ENCODE data around the gene CYP2E1. TPM values are rescaled to one million over a fixed set of nuclear protein-coding genes. Genes with fewer than 3 reads are reported as not detected.
"Not testable (repeated sequence)": the region's sequence is repeated elsewhere in the genome, so short reads cannot be mapped to it uniquely, and the experiment has no call there.

The CYP2E1 gene
- polyA plus RNA-seq (ENCODE audit: insufficient read depth in 1 of 5, insufficient read length in 5 of 5, low replicate concordance in 1 of 5) = 1 to 10 TPM; 1.3 to 2.2 (median 2.0) TPM
- long read RNA-seq, donor 1 = 0 reads
- long read RNA-seq, donor 2 = 0 reads
- long read RNA-seq, donor 3, partial matches to known transcripts = 0 of 1 reads
- long read RNA-seq, donor 3, other reads (novel, unspliced or antisense) = 0 of 1 reads
- long read RNA-seq, donor 4 = 0 reads
- long read RNA-seq, donor 5 = 0 reads
- long read RNA-seq, donor 6 = 0 reads
- long read RNA-seq, donor 7 = 0 reads
- long read RNA-seq, donor 8 = 0 reads

DNA sequence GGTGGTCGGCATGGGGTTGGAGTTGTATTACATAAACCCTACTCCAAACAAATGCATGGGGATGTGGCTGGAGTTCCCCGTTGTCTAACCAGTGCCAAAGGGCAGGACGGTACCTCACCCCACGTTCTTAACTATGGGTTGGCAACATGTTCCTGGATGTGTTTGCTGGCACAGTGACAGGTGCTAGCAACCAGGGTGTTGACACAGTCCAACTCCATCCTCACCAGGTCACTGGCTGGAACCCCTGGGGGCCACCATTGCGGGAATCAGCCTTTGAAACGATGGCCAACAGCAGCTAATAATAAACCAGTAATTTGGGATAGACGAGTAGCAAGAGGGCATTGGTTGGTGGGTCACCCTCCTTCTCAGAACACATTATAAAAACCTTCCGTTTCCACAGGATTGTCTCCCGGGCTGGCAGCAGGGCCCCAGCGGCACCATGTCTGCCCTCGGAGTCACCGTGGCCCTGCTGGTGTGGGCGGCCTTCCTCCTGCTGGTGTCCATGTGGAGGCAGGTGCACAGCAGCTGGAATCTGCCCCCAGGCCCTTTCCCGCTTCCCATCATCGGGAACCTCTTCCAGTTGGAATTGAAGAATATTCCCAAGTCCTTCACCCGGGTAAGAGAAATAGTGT is at the start of gene CYP2E1:
TSS of gene CYP2E1 (plus strand) at position 407 of the 632 bp plus-strand sequence. CDS start at position 440, 33 bp downstream.
- no peak for DNase-seq

DNA sequence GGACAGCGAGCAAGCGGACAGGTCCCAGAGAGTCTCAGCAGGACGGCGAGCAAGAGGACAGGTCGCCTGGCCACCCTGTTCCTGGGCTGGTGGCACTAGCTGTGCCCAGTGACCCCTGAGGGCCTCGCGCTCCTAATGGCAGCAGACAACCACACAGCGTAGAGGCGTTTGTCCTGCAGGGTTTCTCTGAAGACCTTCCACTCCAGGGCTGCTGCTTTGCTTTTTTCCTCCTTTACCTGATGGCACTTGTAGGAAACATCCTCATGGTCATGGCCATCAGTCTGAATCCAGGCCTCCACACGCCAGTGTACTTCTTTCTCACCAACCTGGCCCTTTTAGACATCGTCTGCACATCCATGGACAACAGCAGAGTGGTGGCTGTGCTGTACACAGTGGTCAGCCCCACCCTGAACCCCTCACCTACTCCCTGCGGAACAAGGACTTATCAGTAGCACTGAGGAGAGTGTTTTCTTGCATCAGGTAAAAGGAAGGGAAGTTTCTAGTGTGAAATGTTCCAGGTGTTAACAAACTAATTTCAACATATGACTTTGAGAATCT is 46.0 kb upstream of the CYP2E1 start:
- no peak for DNase-seq

- DNase-seq = no peak
These were observed 45.5 kb upstream of the CYP2E1 start for GRCh38 chr10:133481657-133482056.

GRCh38 chr10:133484818-133485217 is 42.3 kb upstream of the CYP2E1 start:
- no peak for DNase-seq

GRCh38 chr10:133487085-133487484 is 40.1 kb upstream of the CYP2E1 start:
- DNase-seq = no peak

- no peak for DNase-seq
These were observed 38.8 kb upstream of the CYP2E1 start for GRCh38 chr10:133488354-133488753.

DNA sequence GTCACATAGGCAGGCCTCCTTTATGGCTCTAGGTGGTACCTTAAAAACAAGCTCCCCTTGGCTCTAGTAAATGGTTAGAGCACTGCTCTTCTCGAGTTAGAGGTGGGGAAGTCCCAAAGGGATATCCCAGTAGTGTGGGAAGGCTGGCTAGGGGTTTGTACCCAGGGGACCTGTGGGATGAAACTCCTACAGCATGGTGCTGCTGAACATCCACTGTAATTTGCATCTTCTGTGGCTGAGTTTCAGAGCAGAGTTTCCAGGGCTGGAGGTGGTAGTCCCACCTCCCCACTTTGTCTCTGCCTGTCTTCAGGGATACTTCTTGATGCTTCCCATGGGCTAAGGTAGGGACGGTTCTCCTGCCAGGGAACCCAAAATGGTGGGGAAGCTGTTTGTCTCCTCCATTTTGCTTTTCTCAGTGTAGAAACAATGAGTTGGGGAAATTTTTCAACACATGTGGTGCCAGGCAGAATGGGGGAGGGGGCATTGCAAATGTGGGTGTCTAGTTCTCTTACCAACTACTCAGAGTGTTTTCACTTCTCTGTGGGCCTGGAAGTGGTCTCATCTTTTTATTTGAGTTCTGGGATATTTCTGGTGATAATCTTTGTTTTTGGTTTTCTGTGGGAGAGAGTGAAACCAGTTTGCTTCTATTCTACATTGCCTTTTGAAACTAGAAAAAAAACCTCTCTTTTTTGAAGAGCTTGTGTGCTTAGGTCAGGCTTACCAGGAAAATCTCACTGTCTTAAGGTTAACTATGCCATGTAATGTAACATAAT is 37.2 kb upstream of the CYP2E1 start:
- DNase-seq = no peak

DNA sequence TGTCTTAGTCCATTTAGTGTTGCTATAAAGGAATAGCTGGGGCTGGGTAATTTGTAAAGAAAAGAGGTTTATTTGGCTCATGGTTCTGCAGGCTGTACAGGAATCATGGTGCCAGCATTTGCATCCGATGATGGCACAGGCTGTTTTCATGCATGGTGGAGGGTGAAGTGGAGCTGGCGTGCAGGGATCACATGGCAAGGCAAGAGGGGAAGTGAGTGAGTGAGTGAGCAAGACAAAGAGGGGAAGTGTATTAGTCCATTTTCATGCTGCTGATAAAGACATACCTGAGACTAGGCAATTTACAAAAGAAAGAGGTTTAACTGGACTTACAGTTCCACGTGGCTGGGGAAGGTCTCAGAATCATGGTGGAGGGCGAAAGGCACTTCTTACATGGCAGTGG is 33.6 kb upstream of the CYP2E1 start:
- DNase-seq = not testable (repeated sequence)

- DNase-seq = not testable (repeated sequence)
These were observed 29.8 kb upstream of the CYP2E1 start for GRCh38 chr10:133497363-133497762.

DNA sequence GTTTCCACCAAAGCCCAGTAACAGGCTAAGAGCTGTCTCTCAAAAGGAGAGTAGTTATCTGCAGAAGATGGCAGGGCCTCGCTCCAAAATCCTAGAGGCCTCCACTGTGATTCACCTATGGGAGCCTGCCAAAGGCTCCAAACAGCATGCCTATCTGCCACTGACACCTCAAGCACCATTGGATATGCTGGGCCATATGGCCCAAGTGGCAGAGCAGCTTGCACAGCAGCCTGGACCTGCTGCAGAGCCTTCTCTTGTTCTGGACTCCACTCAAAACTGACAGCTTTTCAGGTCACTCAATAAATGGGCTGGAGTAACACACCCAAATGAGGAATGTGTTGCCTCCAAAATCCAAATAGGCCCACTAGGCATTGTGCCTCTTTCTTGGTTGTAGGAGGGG is 28.0 kb upstream of the CYP2E1 start:
- not testable (repeated sequence) for DNase-seq

- not testable (repeated sequence) for DNase-seq
These were observed 26.3 kb upstream of the CYP2E1 start for GRCh38 chr10:133500897-133501296.

- DNase-seq = no peak
These were observed 17.5 kb upstream of the CYP2E1 start for GRCh38 chr10:133509700-133510099.

DNA sequence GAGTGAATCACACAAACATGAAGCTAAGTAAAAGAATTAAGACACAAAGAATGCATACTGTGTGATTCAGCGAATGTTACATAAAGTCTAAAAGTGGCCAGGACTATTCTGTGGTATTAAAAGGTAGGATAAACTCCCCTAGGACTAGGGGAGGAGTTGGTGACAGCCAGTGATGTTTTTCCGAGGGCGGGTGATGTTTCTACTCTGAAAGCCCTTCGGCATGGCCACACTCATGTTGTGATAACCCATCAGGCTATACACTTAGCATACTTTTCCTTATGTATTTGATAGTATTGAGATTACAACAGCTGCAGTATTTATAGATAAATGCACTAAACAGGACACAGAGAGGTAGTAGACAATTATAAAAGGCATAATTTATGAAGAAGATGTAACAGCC is 15.8 kb upstream of the CYP2E1 start:
- no peak for DNase-seq

DNA sequence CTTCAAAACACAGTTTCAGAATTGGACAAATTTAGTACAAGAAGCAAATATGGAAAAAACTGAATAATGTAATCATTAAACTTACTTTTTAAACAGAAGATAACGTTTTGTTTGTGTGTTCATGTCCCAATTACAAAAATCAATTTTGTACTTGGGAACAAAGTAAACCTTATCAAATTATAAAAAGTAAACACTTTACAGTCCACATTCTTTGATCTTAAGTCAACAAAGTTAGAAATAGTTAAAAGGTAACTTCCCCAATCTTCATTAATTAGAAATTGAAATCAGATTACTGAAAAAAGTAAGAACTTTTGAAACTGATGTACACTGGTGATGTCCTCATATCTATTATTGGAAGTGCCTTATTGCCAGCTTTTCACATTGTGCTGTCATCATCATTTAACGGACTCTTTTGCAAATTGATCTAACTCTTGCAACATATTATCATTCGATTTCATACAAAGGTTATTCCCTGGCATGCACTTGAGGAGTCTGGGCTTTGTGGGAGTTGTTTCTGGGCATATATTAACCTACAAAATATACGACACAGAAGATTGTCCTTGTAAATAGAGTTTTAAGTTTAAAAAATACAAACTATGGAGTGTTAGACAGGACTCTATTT is 15.1 kb upstream of the CYP2E1 start:
- DNase-seq = no peak

GRCh38 chr10:133515471-133515870 is 11.7 kb upstream of the CYP2E1 start:
- DNase-seq = no peak

- peak in 1 of 2 donors; percentile 6 for DNase-seq
These were observed 11.1 kb upstream of the CYP2E1 start for GRCh38 chr10:133516057-133516456.

- not testable (repeated sequence) for DNase-seq
These were observed 8.6 kb upstream of the CYP2E1 start for GRCh38 chr10:133518517-133518916.

GRCh38 chr10:133520193-133520738 is 6.9 kb upstream of the CYP2E1 start:
- DNase-seq = peak; percentile 20 to 27

DNA sequence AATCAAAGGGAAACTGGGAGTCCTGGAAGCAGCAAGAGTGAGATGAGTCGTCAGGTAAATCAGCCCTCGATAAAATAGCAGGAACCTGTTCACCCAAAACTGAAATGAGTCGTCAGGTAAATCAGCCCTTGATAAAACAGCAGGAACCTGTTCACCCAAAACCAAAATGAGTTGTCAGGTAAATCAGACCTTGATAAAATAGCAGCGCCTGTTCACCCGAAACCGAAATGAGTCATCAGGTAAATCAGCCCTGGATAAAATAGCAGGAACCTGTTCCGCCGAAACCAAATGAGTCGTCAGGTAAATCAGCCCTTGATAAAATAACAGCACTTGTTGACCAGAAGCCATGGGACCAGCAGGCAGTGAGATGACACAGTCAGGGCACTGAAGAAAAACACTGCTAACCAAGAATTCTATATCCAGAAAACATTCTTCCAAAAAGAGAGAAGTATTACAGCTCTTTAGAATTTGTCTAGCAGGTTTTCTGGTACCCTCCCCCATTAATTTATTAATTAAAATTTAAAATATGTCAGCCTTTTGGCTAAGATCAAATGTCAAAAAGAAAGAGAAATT is 3.4 kb upstream of the CYP2E1 start:
- DNase-seq = no peak

DNA sequence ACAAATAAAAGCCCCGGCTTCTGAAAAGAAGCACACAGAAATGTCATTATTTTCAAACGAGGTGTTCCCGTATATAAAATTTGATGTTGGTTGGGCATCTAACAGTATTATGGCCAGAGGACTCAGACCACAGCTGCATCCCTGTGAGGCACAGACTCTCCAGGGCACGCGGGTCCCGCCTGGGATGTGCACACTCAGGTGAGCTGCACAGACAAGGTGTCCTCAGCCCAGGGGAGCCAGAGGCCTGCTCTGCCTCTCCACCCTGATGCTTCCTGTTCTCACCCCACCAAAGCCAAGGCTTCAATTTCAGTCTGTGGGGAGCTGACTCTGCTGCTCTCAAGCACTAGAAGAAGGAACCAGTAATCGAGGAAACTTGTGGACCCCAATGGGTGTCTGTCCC is 1.7 kb upstream of the CYP2E1 start:
- no peak for DNase-seq

- DNase-seq = no peak
These were observed 658 bp downstream of the CYP2E1 start for GRCh38 chr10:133527771-133528271.

All from right lung (tissue), 10 donors.